ENCODE results near the gene GALR3. TPM values are rescaled to one million over a fixed set of nuclear protein-coding genes. Genes with fewer than 3 reads are reported as not detected.
A peak's percentile ranks its signal among the peaks of the same experiment; 100 is the strongest.

GALR3 gene
- total RNA-seq, 6 experiments from 2014 or later: not detected

GRCh38 chr22:37777122-37777687 lies 46.0 kb upstream of the GALR3 start:
- H3K9me3 Mint-ChIP-seq: no peaks in the 10 kb centered on the region; the same call in 1 of the 2 replicates

GRCh38 chr22:37778370-37779009 lies 44.7 kb upstream of the GALR3 start:
- H3K9me3 Mint-ChIP-seq: no peaks in the 10 kb centered on the region; the same call in 1 of the 2 replicates
- H3K36me3 Mint-ChIP-seq (ENCODE audit: low read depth): peaks cover 28% of the 10 kb centered on the region
- no peak for DNase-seq
- peaks cover 88% of the 10 kb centered on the region for H3K4me1 Mint-ChIP-seq (ENCODE audit: low read depth)
- TF ChIP-seq CTCF (IDR thresholded peaks at IDR 0.05): no peak
- no peak overlapping the region for H3K4me3 Mint-ChIP-seq
- peak overlapping the region; percentile 49; the same call in 1 of the 2 replicates for H3K27ac Mint-ChIP-seq
- peaks cover 9% of the 10 kb centered on the region for H3K27me3 Mint-ChIP-seq (ENCODE audit: insufficient read depth)

More at GRCh38 chr22:37777122-37777687, 46.0 kb upstream of the GALR3 start:
- Mint-ChIP-seq H3K4me3 (peak overlapping the region; percentile 58; the same call in 1 of the 2 replicates), H3K27ac (peak overlapping the region; percentile 92), H3K36me3 (ENCODE audit: low read depth) (peaks cover 36% of the 10 kb centered on the region), H3K27me3 (ENCODE audit: insufficient read depth) (peaks cover 9% of the 10 kb centered on the region), H3K4me1 (ENCODE audit: low read depth) (peaks cover 75% of the 10 kb centered on the region)
- TF ChIP-seq CTCF (IDR thresholded peaks at IDR 0.05): no peak
- DNase-seq: peak; percentile 87

- peak overlapping the region; percentile 92 for H3K27ac Mint-ChIP-seq
Observed at GRCh38 chr22:37781434-37782059, 41.6 kb upstream of the GALR3 start.

GRCh38 chr22:37782340-37783168 lies 40.6 kb upstream of the GALR3 start:
- peaks cover 59% of the 10 kb centered on the region for H3K4me1 Mint-ChIP-seq (ENCODE audit: low read depth)
- H3K9me3 Mint-ChIP-seq: no peaks in the 10 kb centered on the region; the same call in 1 of the 2 replicates
- TF ChIP-seq CTCF (IDR thresholded peaks at IDR 0.05): peak; percentile 70
- H3K4me3 Mint-ChIP-seq: peak overlapping the region; percentile 62
- H3K27me3 Mint-ChIP-seq (ENCODE audit: insufficient read depth): peaks cover 10% of the 10 kb centered on the region
- peak overlapping the region; percentile 92 for H3K27ac Mint-ChIP-seq
- H3K36me3 Mint-ChIP-seq (ENCODE audit: low read depth): peaks cover 16% of the 10 kb centered on the region
- DNase-seq: peak; percentile 85

More at GRCh38 chr22:37781434-37782059, 41.6 kb upstream of the GALR3 start:
- TF ChIP-seq CTCF (IDR thresholded peaks at IDR 0.05): peak; percentile 62
- H3K4me3 Mint-ChIP-seq: no peak overlapping the region; the same call in 1 of the 2 replicates
- H3K27me3 Mint-ChIP-seq (ENCODE audit: insufficient read depth): peaks cover 10% of the 10 kb centered on the region
- H3K36me3 Mint-ChIP-seq (ENCODE audit: low read depth): peaks cover 16% of the 10 kb centered on the region
- no peaks in the 10 kb centered on the region; the same call in 1 of the 2 replicates for H3K9me3 Mint-ChIP-seq
- H3K4me1 Mint-ChIP-seq (ENCODE audit: low read depth): peaks cover 69% of the 10 kb centered on the region
- DNase-seq: no peak

DNA sequence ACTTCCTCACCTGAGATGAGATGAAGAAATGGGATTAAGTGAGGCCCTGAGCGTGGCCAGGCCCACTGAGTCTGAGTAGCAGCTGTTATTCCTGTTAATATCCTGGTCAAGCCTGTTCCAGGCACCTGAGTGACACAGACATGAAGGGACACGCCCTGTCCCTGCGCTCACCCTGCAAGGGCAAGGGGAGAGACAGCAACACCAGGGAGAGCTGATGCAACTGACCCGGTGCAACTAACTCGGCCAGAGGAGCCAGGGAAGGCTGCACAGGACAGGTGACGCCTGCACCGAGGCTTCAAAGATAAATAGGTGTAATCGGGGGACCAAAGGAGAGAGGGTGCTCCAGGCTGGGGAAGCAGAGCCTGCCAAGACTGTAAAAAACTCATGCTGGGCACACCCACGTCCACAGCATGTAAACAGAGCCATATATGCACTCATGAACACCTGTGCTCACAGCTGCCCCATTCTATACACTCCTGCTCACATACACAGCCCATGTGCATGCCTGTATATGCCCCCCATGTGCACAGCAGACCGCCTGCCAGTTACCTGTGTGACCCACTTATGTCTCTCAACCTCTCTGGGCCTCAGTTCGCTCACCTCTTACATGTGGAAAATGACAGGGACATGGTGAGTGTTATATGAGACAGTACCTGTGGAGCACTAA lies 38.2 kb upstream of the GALR3 start:
- no peaks in the 10 kb centered on the region for H3K9me3 Mint-ChIP-seq
- peaks cover 3% of the 10 kb centered on the region; the same call in 1 of the 2 replicates for H3K27me3 Mint-ChIP-seq (ENCODE audit: insufficient read depth)
- peaks cover 4% of the 10 kb centered on the region; the same call in 1 of the 2 replicates for H3K36me3 Mint-ChIP-seq (ENCODE audit: low read depth)
- no peak overlapping the region for H3K4me3 Mint-ChIP-seq
- TF ChIP-seq CTCF (IDR thresholded peaks at IDR 0.05): no peak
- H3K27ac Mint-ChIP-seq: no peak overlapping the region
- H3K4me1 Mint-ChIP-seq (ENCODE audit: low read depth): peaks cover 39% of the 10 kb centered on the region
- no peak for DNase-seq

All from HFFc6 (cell line).